A549 (cell line): ENCODE measurements around the gene ENPP1. TPM values are rescaled to one million over a fixed set of nuclear protein-coding genes. Genes with fewer than 3 reads are reported as not detected.

ENCODE experiments used
- ATAC-seq, 2 experiments: fragments of 200-7000 bp in 1 of 2; fragments of >200 bp in 1 of 2; cut with Nextera tagmentation in 1 of 2; cut with Tn5 transposase in 1 of 2; 3 replicates each; pipeline versions ENCODE4 v1.8.0 to v1.9.1; 2018 to 2020; ENCODE audit warnings: mild to moderate bottlenecking in 1 of 2, moderate library complexity in 1 of 2
- CTCF ChIA-PET: fragments of 300-600 bp; sonication (Branson Sonifier 250); formaldehyde crosslinking; extraction: SDS; loops from one replicate; lab custom pipeline; 2021; ENCODE audit warnings: antibody characterized with exemption, inconsistent platforms; lab: Yijun Ruan, JAX
- POLR2A ChIA-PET: fragments of 350-600 bp; formaldehyde crosslinking; extraction: SDS; loops from one replicate; lab custom pipeline; 2021; ENCODE audit warnings: antibody characterized with exemption, inconsistent platforms; lab: Yijun Ruan, JAX
- DNase-seq, 2 experiments: peaks; one replicate each; pipeline versions ENCODE4 v3.0.0 to v3.0.0-alpha.2; 2011 to 2016; ENCODE audit warnings: low read depth in 1 of 2, low spot score in 1 of 2
- FAIRE-seq: peaks from 2 replicates; lab custom pipeline; 2011; peaks lifted over from hg19 to GRCh38; lab: Jason Lieb, UNC
- H3K27ac ChIP-seq, 2 experiments: fragments of >200 bp; sonication (Bioruptor Twin); formaldehyde crosslinking; 3 replicates each; pipeline ENCODE4 v1.5.1; 2016 to 2017
- H3K4me1 ChIP-seq: fragments of >200 bp; sonication (Bioruptor Twin); formaldehyde crosslinking; 3 replicates; pipeline ENCODE4 v1.6.1; 2016
- H3K4me2 ChIP-seq: fragments of >200 bp; sonication (Bioruptor Twin); formaldehyde crosslinking; 3 replicates; pipeline ENCODE4 v1.6.1; 2016
- H3K4me3 ChIP-seq: fragments of >200 bp; sonication (Bioruptor Twin); formaldehyde crosslinking; 3 replicates; pipeline ENCODE4 v1.5.1; 2016
- H3K9me3 ChIP-seq: fragments of >200 bp; sonication (Bioruptor Twin); formaldehyde crosslinking; 3 replicates; pipeline ENCODE4 v1.6.1; 2016
- ATOH8 ChIP-seq: fragments of 250-450 bp; sonication (Bioruptor Pico); IDR thresholded peaks from 2 replicates; pipeline ENCODE4 v1.5.0; 2020; ENCODE audit warnings: low read depth, mild to moderate bottlenecking, moderate library complexity
- CBX2 ChIP-seq: fragments of 200-600 bp; sonication (generic); IDR thresholded peaks from 2 replicates; pipeline ENCODE4 v1.6.1; 2016; ENCODE audit warnings: low read depth, mild to moderate bottlenecking, borderline replicate concordance
- CBX8 ChIP-seq: fragments of 200-600 bp; sonication (generic); IDR thresholded peaks from 2 replicates; pipeline ENCODE4 v1.6.1; 2016
- CHD2 ChIP-seq: fragments of 150-350 bp; IDR thresholded peaks from 2 replicates; pipeline ENCODE4 v1.6.1; 2014; ENCODE audit warnings: low read length; ENCODE audit not compliant: partially characterized antibody
- E2F6 ChIP-seq: IDR thresholded peaks from 2 replicates; pipeline ENCODE4 v1.6.1; 2012; ENCODE audit warnings: low read depth, borderline replicate concordance
- FOSB ChIP-seq: fragments of 250-450 bp; sonication (Bioruptor Pico); IDR thresholded peaks from 2 replicates; pipeline ENCODE4 v1.5.0; 2020; ENCODE audit warnings: mild to moderate bottlenecking, moderate library complexity
- FOXS1 ChIP-seq: fragments of 250-450 bp; sonication (Bioruptor Pico); IDR thresholded peaks from 2 replicates; pipeline ENCODE4 v1.5.0; 2020; ENCODE audit warnings: mild to moderate bottlenecking, moderate library complexity
- HES2 ChIP-seq: fragments of >200 bp; sonication (Bioruptor Twin); formaldehyde crosslinking; IDR thresholded peaks from 2 replicates; pipeline ENCODE4 v1.6.1; 2016
- JUN ChIP-seq, 2 experiments: fragments of >200 bp; sonication (Bioruptor Twin); formaldehyde crosslinking; IDR thresholded peaks; 2 replicates in 1 of 2; 3 replicates in 1 of 2; pipeline ENCODE4 v1.6.1; 2016 to 2017
- JUNB ChIP-seq: fragments of >200 bp; sonication (Bioruptor Twin); formaldehyde crosslinking; IDR thresholded peaks from 2 replicates; pipeline ENCODE4 v1.6.1; 2016
- KDM5A ChIP-seq: fragments of 200-600 bp; sonication (generic); IDR thresholded peaks from 2 replicates; pipeline ENCODE4 v1.6.1; 2016; ENCODE audit warnings: antibody characterized with exemption, mild to moderate bottlenecking
- NPAS2 ChIP-seq: fragments of 250-450 bp; sonication (Bioruptor Pico); IDR thresholded peaks from 2 replicates; pipeline ENCODE4 v1.8.0; 2022; ENCODE audit warnings: mild to moderate bottlenecking, moderate library complexity, borderline replicate concordance
- NR3C1 ChIP-seq: fragments of >200 bp; sonication (Bioruptor Twin); formaldehyde crosslinking; IDR thresholded peaks from 3 replicates; pipeline ENCODE4 v1.6.1; 2017
- PBX3 ChIP-seq: IDR thresholded peaks from 2 replicates; pipeline ENCODE4 v1.6.1; 2012
- POLR2AphosphoS2 ChIP-seq: conservative IDR thresholded peaks from 2 replicates; pipeline ENCODE4 v1.6.1; 2012; ENCODE audit warnings: low read length, improper control_type of control experiment, inconsistent platforms
- RARB ChIP-seq: fragments of 250-450 bp; sonication (Bioruptor Pico); IDR thresholded peaks from 2 replicates; pipeline ENCODE4 v1.8.0; 2021; ENCODE audit warnings: mild to moderate bottlenecking, moderate library complexity
- RFX5 ChIP-seq: fragments of 450-650 bp; IDR thresholded peaks from 2 replicates; pipeline ENCODE4 v1.7.1; 2014; ENCODE audit warnings: antibody characterized with exemption, mild to moderate bottlenecking, moderate library complexity
- RNF2 ChIP-seq: fragments of 200-600 bp; sonication (generic); IDR thresholded peaks from 2 replicates; pipeline ENCODE4 v1.6.1; 2016; ENCODE audit warnings: low read depth, mild to moderate bottlenecking, antibody characterized with exemption, moderate library complexity, borderline replicate concordance
- SREBF2 ChIP-seq: fragments of 450-650 bp; IDR thresholded peaks from 2 replicates; pipeline ENCODE4 v1.6.1; 2014; ENCODE audit warnings: mild to moderate bottlenecking, moderate library complexity
- TFCP2L1 ChIP-seq: fragments of 250-450 bp; sonication (Bioruptor Pico); IDR thresholded peaks from 2 replicates; pipeline ENCODE4 v1.5.0; 2021; ENCODE audit warnings: mild to moderate bottlenecking
- USF2 ChIP-seq: fragments of 450-650 bp; IDR thresholded peaks from 2 replicates; pipeline ENCODE4 v1.6.1; 2014; ENCODE audit warnings: antibody characterized with exemption
- ZC3H11A ChIP-seq: fragments of 450-650 bp; IDR thresholded peaks from 2 replicates; pipeline ENCODE4 v1.6.1; 2014; ENCODE audit warnings: antibody characterized with exemption, mild to moderate bottlenecking
- ZNF302 ChIP-seq: fragments of 250-450 bp; sonication (Bioruptor Pico); IDR thresholded peaks from 2 replicates; pipeline ENCODE4 v1.9.0; 2021; ENCODE audit warnings: inconsistent platforms, mild to moderate bottlenecking, moderate library complexity
- ZSCAN20 ChIP-seq: fragments of 250-450 bp; sonication (Bioruptor Pico); IDR thresholded peaks from 2 replicates; pipeline ENCODE4 v1.8.0; 2022; ENCODE audit warnings: mild to moderate bottlenecking, moderate library complexity
- WGBS: methylation state at CpG from one replicate; pipeline ENCODE4 v1.1.6; 2017; ENCODE audit errors: missing lambda C conversion rate; 5-methylcytosine and 5-hydroxymethylcytosine counted together
- polyA plus RNA-seq, 4 experiments: library from polyadenylated mRNA; depleted of rRNA in 3 of 4; stranded (reverse); fragments of >200 nt; fragmentation: RNase III in 1 of 4; extraction: RNeasy Plus Mini Kit Qiagen cat#74134 plus additional on column Dnase treatment in 1 of 4; gene quantifications; 2 replicates in 3 of 4; 3 replicates in 1 of 4; pipeline ENCODE4 v1.2.3, GENCODE V29; 2011 to 2017

Gene ENPP1
- polyA plus RNA-seq, 2 of the 4 experiments (the other 2 are of a cell fraction), result 0.97 to 5.3 TPM

GRCh38 chr6:131764350-131764749 is 43.5 kb upstream of the ENPP1 start:
- ChIA-PET CTCF (no interaction called here), POLR2A (no interaction called here)
- Histone ChIP-seq H3K9me3 (no peaks in the 10 kb centered on the region), H3K4me3 (no peak overlapping the region), H3K27ac (no peak overlapping the region), H3K4me2 (no peak overlapping the region), H3K4me1 (no peaks in the 10 kb centered on the region)
- TF ChIP-seq FOSB (CRISPR knock-in tag) (no peak), CHD2 (no peak), ATOH8 (no peak), SREBF2 (no peak), RFX5 (no peak), PBX3 (no peak), JUN (IDR thresholded peaks at IDR 0.05) (no peak), HES2 (no peak), CBX2 (no peak), CBX8 (no peak), ZNF302 (no peak)
- DNase-seq (no peak), FAIRE-seq (no peak), ATAC-seq (no peak)
- 68% methylated on average over 4 of the region's 4 CpGs for WGBS

GRCh38 chr6:131765081-131765803 is 42.6 kb upstream of the ENPP1 start:
- H3K27ac ChIP-seq, result no peak overlapping the region
- DNase-seq (no peak), ATAC-seq (no peak)
- POLR2A ChIA-PET, result no interaction called here
- H3K4me1 ChIP-seq, result no peaks in the 10 kb centered on the region
- CTCF ChIA-PET, result interaction anchor here (1.2 kb wide), 1 partner anchor 9 kb away, joined by 3 read pairs; no protein-coding TSS in a partner anchor
- no peak for TF ChIP-seq KDM5A
- no peak for TF ChIP-seq E2F6
- no peak for TF ChIP-seq TFCP2L1
- TF ChIP-seq RARB, result no peak
- no peak for TF ChIP-seq USF2
- no peak for TF ChIP-seq NR3C1
- TF ChIP-seq FOSB (CRISPR knock-in tag), result no peak
- no peak for TF ChIP-seq RNF2
- no peak for TF ChIP-seq FOXS1
- TF ChIP-seq ZC3H11A, result no peak
- no peak for TF ChIP-seq JUN (IDR thresholded peaks at IDR 0.05)
- no peak for TF ChIP-seq JUNB
- TF ChIP-seq ZSCAN20 (CRISPR knock-in tag), result no peak
- no peak for TF ChIP-seq POLR2AphosphoS2
- TF ChIP-seq NPAS2, result no peak
- TF ChIP-seq, all 56 proteins: peak for 0
- Histone ChIP-seq H3K4me2 (no peak overlapping the region), H3K9me3 (no peaks in the 10 kb centered on the region), H3K4me3 (no peak overlapping the region)
- no peak for FAIRE-seq
- 60% methylated on average over 9 of the region's 9 CpGs for WGBS
